GM06990 (cell line): ENCODE data around the gene ULK4.
"Not testable (repeated sequence)": the region's sequence is repeated elsewhere in the genome, so short reads cannot be mapped to it uniquely, and the experiment has no call there.

Experiments
- DNase-seq: peaks from one replicate; pipeline ENCODE4 v3.0.0-alpha.2; 2011; ENCODE audit not compliant: insufficient read length; ENCODE audit errors: extremely low read depth
- H3K27me3 ChIP-seq: replicated peaks from 2 replicates; pipeline ENCODE4 v1.6.0; 2011; ENCODE audit warnings: low read length; ENCODE audit not compliant: control insufficient read depth, insufficient read depth
- H3K36me3 ChIP-seq: 2 replicates; pipeline ENCODE4 v1.5.1; 2011; ENCODE audit warnings: low read length; ENCODE audit not compliant: control insufficient read depth, insufficient read depth
- H3K4me3 ChIP-seq: replicated peaks from 2 replicates; pipeline ENCODE4 v1.5.1; 2011; ENCODE audit warnings: low read depth, mild to moderate bottlenecking, control low read depth, low read length
- CTCF ChIP-seq: IDR thresholded peaks from 2 replicates; pipeline ENCODE4 v1.5.1; 2011; ENCODE audit warnings: low read length, control low read depth, mild to moderate bottlenecking, inconsistent platforms; ENCODE audit not compliant: insufficient read depth, poor library complexity, severe bottlenecking

The ULK4 gene

DNA sequence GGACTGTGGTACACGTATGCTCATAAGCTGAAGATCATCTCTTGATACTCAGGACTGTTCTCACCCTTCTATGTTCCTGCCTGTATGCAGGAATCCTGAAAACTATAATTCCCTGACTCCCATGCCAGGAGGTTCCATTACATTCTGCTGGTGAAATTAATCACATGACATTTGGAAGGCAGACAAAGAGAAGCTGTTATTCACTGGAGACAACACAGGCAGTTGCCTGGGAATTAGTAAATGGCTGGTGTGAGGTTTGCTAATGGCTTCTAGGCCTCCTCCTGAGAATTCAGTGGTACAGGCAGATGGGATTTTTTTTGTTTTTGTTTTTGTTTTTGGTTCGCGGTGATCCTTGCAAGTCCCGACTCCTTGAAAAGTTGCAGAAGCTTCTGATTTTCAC, 671.2 kb downstream of the ULK4 start:
- H3K36me3 ChIP-seq = no peaks in the 10 kb centered on the region
- TF ChIP-seq CTCF = no peak
- H3K4me3 ChIP-seq = no peak overlapping the region
- no peak for DNase-seq
- H3K27me3 ChIP-seq = no peaks in the 10 kb centered on the region

DNA sequence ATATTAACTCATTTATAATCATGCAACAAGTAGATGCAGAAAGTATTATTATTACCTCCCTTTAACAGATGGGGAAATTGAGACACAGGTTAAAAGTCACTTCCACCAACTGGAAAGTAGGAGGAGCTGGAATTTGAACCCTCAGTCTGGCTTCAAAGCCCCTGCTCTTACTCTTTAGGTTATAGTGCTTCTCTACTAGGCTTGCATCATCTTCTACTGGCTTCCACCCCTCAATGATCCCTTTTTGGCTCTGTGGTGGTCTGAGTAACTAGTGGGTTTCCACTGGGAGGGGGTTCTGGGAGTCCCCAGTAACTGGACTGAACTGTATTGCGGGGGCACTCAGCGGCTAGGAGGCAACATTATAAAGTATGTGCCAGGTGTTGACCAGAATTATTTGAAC, 671.6 kb downstream of the ULK4 start:
- Histone ChIP-seq H3K36me3 (no peaks in the 10 kb centered on the region), H3K4me3 (no peak overlapping the region), H3K27me3 (no peaks in the 10 kb centered on the region)
- TF ChIP-seq CTCF = no peak
- no peak for DNase-seq

GRCh38 chr3:41288785-41289184, 673.1 kb downstream of the ULK4 start:
- DNase-seq = no peak
- TF ChIP-seq CTCF = no peak
- Histone ChIP-seq H3K27me3 (no peaks in the 10 kb centered on the region), H3K4me3 (no peak overlapping the region), H3K36me3 (no peaks in the 10 kb centered on the region)

DNA sequence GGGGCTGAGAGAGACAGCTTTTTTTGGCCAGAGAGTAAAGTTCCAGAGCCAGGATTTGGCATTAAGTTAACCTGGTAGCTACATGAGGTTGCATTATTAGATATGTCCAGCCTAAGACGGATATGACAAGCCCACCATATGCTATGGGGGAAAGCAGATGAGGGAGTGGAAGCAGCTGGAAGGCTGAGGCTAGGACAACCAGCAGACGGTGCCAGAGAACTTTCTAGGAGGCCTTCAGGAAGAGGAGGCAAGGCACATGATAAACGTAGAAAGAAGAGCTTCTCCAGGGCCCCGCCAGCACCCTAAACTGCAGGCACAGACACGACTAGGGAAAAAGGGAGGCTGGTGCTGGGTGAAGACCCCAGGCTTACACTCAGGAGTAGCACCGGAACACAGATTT, 675.6 kb downstream of the ULK4 start:
- TF ChIP-seq CTCF = no peak
- Histone ChIP-seq H3K4me3 (no peak overlapping the region), H3K36me3 (no peaks in the 10 kb centered on the region), H3K27me3 (no peaks in the 10 kb centered on the region)
- no peak for DNase-seq

GRCh38 chr3:41284934-41285333, 677.0 kb downstream of the ULK4 start:
- not testable (repeated sequence) for H3K4me3 ChIP-seq, DNase-seq, H3K27me3 ChIP-seq, H3K36me3 ChIP-seq

GRCh38 chr3:41277790-41278465, 684.0 kb downstream of the ULK4 start:
- Histone ChIP-seq H3K4me3 (no peak overlapping the region), H3K27me3 (no peaks in the 10 kb centered on the region), H3K36me3 (no peaks in the 10 kb centered on the region)
- no peak for TF ChIP-seq CTCF
- no peak for DNase-seq
